Left lung (tissue), 10 donors: ENCODE results near the gene TYW5. TPM values are rescaled to one million over a fixed set of nuclear protein-coding genes. Genes with fewer than 3 reads are reported as not detected.

Experiments
- ATAC-seq: fragments of 200-7000 bp; cut with Tn5 transposase; one replicate; pipeline ENCODE4 v1.9.1; 2020; ENCODE audit warnings: moderate library complexity
- DNase-seq, 4 donors: peaks; one replicate each; pipeline ENCODE4 v3.0.0-alpha.2; 2013 to 2020
- H3K27ac ChIP-seq, 2 donors: fragments of 200-600 bp; sonication (generic) in 1 of 2; one replicate each; pipeline versions ENCODE4 v1.5.0 to v1.8.0; 2020 to 2021
- H3K27me3 ChIP-seq, 2 donors: fragments of 200-600 bp; sonication (generic) in 1 of 2; one replicate each; pipeline versions ENCODE4 v1.5.0 to v1.8.0; 2020 to 2021
- H3K36me3 ChIP-seq, 2 donors: fragments of 200-600 bp; sonication (generic) in 1 of 2; one replicate each; pipeline versions ENCODE4 v1.5.0 to v1.8.0; 2020 to 2021
- H3K4me1 ChIP-seq, 2 donors: fragments of 200-600 bp; one replicate each; pipeline ENCODE4 v1.8.0; 2021
- H3K4me3 ChIP-seq, 2 donors: fragments of 200-600 bp; sonication (generic) in 1 of 2; one replicate each; pipeline versions ENCODE4 v1.5.0 to v1.8.0; 2020 to 2021; ENCODE audit warnings: mild to moderate bottlenecking in 1 of 2
- H3K9me3 ChIP-seq, 2 donors: fragments of 200-600 bp; sonication (generic) in 1 of 2; one replicate each; pipeline versions ENCODE4 v1.5.0 to v1.8.0; 2020 to 2021
- CTCF ChIP-seq, 2 donors: fragments of 200-600 bp; sonication (generic) in 1 of 2; IDR thresholded peaks; one replicate each; pipeline versions ENCODE4 v1.5.0 to v1.8.0; 2021; ENCODE audit warnings: antibody characterized with exemption in 2 of 2
- intact Hi-C, 2 donors: fragments of 100-400 bp; cut with DNase I; formaldehyde crosslinking; loops; one replicate each; pipeline versions ENCODE4 v1.11.2 to v1.14.2; 2022
- polyA plus RNA-seq, 6 donors: library from polyadenylated mRNA; unstranded; fragments of 120-200 nt; gene quantifications; one replicate each; pipeline ENCODE4 v1.2.1, GENCODE V29; 2013; ENCODE audit not compliant: insufficient read length in 6 of 6
- total RNA-seq, 2 donors: library from RNA; stranded (reverse); fragmentation: NEBNext Ultra II Directional; extraction: Animal tissue kit (Norgen Biotek cat#: 25700); gene quantifications; one replicate each; pipeline ENCODE4 v1.2.1, GENCODE V29; 2021
- donor health status: DM: no; HTN: yes; CAD: no.
- donor health status: DM: no; HTN: no; CAD: no.

TYW5 gene
- total and polyA plus RNA-seq, 8 donors: 6.2 to 21.0 (median 16.9) TPM

DNA sequence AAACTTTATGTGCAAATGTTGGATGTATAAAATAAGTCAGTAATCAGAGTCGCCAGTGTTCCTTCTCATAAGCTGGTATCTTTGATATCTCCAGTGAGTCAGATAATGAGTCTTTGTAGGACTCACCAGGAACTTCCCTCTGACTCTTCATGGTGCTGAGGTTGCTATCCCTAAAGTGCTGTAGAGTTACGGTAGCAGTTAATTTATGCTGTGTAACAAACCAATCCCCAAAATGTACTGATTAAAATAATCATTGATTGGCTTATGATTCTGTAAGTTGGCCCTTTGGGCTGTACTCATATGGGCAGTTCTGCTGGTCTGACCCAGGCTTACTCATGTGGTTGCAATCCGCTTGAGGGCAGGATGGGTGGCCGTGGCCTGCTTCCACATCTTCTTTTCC, 43.9 kb upstream of the TYW5 start:
- H3K9me3 ChIP-seq: no peaks in the 10 kb centered on the region
- no peak for TF ChIP-seq CTCF (IDR thresholded peaks at IDR 0.05)
- DNase-seq (no peak), ATAC-seq (no peak)
- no peak overlapping the region for H3K27ac ChIP-seq
- intact Hi-C loops: no loop called here
- no peak overlapping the region for H3K4me3 ChIP-seq
- no peaks in the 10 kb centered on the region for H3K27me3 ChIP-seq
- no peaks in the 10 kb centered on the region for H3K4me1 ChIP-seq
- no peaks in the 10 kb centered on the region for H3K36me3 ChIP-seq

DNA sequence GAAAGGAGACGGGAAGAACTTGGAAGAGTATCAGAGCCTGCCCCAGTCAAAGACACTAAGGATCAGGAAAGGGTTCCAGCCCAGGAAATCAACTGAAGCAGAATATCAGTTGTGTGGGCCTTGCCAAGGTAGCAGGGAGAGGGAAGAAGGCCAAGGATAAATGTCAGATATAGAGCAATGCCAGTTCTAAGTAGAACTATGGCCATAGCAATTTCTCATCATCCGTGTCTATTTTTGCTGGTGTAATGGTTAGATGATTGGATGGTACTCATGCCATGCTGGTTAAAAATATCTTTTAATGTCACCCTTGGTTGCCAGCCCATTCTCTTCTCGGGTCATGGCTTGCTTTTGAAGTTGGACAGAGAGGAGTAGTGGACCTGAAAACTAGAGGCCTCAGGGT, 42.0 kb upstream of the TYW5 start:
- DNase-seq (no peak), ATAC-seq (no peak)
- no peaks in the 10 kb centered on the region for H3K36me3 ChIP-seq
- intact Hi-C loops: no loop called here
- no peaks in the 10 kb centered on the region for H3K4me1 ChIP-seq
- H3K4me3 ChIP-seq: no peak overlapping the region
- H3K9me3 ChIP-seq: no peaks in the 10 kb centered on the region
- H3K27me3 ChIP-seq: no peaks in the 10 kb centered on the region
- no peak overlapping the region for H3K27ac ChIP-seq
- TF ChIP-seq CTCF (IDR thresholded peaks at IDR 0.05): no peak

DNA sequence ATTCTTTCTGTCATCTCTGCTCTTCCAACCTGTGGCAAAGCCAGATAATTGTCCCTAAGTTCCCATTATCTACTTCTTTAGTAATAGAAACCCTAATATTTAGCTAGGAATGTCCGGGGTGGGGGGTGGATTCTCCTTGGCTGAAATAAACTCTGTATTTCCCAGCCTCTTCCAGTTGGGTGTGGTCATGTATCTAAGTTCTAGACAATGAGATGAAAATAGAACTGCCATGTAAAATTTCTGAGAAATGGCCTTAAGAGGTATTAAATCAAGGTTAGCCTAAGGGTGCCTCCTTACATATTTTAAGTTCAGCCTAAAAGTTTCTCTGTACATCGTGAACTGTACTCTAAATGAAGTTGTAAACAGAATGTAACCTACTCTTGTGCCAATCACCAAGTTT, 39.6 kb upstream of the TYW5 start:
- Histone ChIP-seq H3K27ac (no peak overlapping the region), H3K4me3 (no peak overlapping the region), H3K9me3 (no peaks in the 10 kb centered on the region), H3K4me1 (no peaks in the 10 kb centered on the region), H3K36me3 (no peaks in the 10 kb centered on the region), H3K27me3 (no peaks in the 10 kb centered on the region)
- ATAC-seq (no peak), DNase-seq (no peak)
- TF ChIP-seq CTCF (IDR thresholded peaks at IDR 0.05): no peak
- intact Hi-C loops: no loop called here

DNA sequence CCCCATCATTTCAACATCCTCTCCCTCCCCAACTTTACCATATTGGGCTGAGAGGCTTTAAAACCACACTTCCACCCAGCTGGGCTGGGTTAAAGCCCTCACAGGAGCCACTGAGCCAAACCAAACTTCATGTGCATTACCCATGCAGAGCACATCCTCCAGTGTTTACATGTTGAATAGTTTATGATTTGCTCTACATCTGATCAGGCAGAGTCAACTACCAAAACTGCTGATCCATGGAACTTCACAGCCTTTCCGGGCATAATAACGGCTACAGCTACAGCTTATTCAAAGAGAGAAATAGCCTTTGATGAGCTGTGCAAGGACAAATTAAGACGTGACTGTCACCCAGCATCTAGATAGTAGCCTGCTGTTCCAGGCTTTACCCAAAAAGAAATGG, 39.1 kb upstream of the TYW5 start:
- ATAC-seq (no peak), DNase-seq (peak in 1 of 4 donors; percentile 39)
- Histone ChIP-seq H3K27me3 (no peaks in the 10 kb centered on the region), H3K9me3 (no peaks in the 10 kb centered on the region), H3K4me3 (no peak overlapping the region), H3K27ac (no peak overlapping the region), H3K4me1 (no peaks in the 10 kb centered on the region), H3K36me3 (no peaks in the 10 kb centered on the region)
- TF ChIP-seq CTCF (IDR thresholded peaks at IDR 0.05): no peak
- intact Hi-C loops: no loop called here

- H3K27ac ChIP-seq: no peak overlapping the region
- peaks cover 0 to 3% of the 10 kb centered on the region in 2 donors for H3K4me1 ChIP-seq
- TF ChIP-seq CTCF (IDR thresholded peaks at IDR 0.05): no peak
- H3K4me3 ChIP-seq: no peak overlapping the region
- intact Hi-C loops: no loop called here
- DNase-seq (no peak), ATAC-seq (no peak)
- H3K36me3 ChIP-seq: no peaks in the 10 kb centered on the region
- no peaks in the 10 kb centered on the region for H3K27me3 ChIP-seq
- H3K9me3 ChIP-seq: no peaks in the 10 kb centered on the region
These were observed 37.0 kb upstream of the TYW5 start for GRCh38 chr2:199992296-199992695.
